Right hindlimb (tissue), 1 donor: ENCODE data around the gene ZXDC.

ENCODE experiments used
- DNase-seq: peaks from one replicate; pipeline ENCODE4 v3.0.0-alpha.2; 2018

The ZXDC gene, protein sequence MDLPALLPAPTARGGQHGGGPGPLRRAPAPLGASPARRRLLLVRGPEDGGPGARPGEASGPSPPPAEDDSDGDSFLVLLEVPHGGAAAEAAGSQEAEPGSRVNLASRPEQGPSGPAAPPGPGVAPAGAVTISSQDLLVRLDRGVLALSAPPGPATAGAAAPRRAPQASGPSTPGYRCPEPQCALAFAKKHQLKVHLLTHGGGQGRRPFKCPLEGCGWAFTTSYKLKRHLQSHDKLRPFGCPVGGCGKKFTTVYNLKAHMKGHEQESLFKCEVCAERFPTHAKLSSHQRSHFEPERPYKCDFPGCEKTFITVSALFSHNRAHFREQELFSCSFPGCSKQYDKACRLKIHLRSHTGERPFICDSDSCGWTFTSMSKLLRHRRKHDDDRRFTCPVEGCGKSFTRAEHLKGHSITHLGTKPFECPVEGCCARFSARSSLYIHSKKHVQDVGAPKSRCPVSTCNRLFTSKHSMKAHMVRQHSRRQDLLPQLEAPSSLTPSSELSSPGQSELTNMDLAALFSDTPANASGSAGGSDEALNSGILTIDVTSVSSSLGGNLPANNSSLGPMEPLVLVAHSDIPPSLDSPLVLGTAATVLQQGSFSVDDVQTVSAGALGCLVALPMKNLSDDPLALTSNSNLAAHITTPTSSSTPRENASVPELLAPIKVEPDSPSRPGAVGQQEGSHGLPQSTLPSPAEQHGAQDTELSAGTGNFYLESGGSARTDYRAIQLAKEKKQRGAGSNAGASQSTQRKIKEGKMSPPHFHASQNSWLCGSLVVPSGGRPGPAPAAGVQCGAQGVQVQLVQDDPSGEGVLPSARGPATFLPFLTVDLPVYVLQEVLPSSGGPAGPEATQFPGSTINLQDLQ

DNA sequence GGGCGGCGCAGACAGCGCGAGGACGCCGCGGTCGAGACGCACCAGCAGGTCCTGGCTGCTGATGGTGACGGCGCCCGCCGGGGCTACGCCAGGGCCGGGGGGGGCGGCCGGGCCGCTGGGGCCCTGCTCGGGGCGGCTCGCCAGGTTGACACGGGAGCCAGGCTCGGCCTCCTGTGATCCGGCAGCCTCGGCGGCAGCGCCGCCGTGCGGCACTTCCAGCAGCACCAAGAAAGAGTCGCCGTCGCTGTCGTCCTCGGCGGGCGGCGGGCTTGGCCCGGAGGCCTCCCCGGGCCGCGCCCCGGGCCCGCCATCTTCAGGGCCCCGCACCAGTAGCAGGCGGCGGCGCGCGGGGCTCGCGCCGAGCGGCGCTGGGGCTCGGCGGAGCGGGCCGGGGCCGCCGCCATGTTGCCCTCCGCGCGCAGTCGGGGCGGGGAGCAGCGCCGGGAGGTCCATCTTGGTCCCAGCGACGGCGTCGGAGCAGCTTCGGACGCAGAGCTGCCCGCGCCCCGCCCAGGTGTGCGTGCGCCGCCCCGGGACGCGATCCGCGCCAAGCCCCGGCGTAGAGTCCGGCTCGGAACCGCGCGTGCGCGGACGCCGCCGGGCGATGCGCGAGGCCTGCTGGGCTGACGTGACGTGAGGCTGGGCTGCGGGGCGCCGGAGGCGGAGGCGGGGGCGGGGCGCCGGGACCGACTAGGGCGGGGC, at the start of gene ZXDC:
TSS of gene ZXDC (minus strand) at position 479 of the 702 bp plus-strand sequence. CDS start at position 453, 26 bp downstream.
- DNase-seq, result peak; percentile 96

DNA sequence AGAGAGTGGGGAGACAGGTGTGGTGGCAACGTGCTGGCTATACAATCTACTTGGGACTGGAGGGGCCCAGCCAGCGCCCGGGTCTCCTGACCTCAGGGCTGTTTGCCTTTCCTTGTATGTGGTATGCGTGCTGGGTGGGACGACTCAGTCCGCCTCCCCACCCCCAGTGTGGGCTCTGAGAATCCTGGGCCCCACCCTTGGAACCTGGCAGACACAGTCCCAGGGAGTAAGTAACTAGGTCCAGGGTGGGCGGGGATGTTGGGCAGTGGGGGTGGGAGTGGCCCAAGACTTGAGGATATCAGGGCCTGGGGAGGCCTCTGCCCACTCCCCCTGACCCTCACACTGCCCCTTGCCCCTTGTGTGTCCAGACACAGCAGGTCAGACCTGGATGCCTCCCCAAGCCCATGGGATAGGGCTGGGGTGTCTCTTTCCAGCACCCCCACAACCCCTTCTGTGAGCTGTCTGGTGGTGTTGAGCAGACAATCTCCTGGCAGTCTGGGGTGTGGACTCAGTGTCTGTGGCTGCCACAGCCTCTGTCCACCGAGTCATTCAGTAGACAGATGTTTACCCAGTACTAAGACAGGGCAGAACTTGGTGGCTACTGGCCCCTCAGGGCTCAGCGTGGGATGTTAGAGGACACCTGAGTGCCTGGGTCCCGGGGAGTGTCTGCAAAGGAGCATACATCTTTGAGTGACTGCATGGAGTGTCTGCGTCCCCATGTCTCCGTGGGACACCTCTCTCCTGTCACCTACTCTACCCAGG, 49.6 kb upstream of the ZXDC start:
- DNase-seq, result no peak

DNA sequence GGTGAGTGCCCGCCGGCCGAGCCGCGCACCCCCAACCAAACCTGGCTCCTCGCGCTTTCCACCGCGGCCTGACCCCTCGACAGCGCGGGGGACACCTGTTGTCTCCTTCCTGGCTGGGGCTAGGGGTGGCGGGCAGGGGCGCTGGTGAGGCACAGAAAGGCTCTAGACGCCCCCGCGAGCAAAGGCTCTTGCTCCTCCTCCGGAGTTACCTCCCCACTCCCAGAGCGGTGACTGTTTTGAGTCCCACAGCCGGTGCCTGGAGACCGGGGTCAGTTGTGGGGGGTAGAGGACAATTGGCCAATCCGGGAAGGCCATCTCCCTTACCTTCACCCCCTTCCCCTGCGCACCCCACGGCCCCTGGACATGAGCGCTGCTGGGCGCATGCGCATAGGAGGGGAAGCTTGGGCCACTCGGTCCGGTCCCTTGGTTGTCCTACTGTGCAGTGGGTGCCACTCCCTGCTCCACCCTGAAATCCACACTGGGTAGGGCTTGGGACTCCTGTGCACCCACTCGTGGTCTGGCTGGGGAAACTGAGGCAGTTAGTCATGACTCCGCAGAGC, 48.8 kb upstream of the ZXDC start:
- DNase-seq, result no peak

DNA sequence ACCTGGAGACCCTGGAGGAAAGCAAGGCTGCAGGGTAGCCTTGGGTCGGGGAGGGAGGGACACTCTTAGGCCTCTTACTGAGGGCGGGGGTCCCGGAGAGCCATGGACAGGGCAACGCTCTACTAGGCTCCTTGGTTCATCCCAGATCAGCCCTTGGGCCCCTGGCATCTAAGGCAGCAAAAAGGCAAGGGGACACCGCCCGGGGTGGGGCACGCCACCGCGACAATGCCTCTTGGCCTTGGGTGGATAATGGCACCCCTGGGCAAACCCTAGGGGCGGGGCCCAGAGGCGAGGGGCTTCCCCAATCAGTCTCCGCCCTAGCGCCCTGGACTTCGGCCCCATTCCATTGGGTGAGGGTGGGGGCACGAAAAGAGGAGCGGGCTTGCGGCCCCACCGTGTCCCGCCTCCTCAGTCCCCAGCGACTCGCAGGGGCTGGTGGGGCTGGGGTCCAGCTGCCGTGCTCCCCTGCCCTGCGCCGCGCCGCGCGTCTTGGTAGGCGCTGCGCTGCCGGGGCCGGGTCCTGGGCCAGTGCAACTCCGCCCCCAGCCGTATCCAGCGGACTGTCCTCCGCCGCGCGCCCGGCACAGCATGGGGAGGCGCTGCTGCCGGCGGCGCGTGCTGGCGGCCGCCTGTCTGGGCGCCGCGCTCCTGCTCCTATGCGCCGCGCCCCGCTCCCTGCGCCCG, 48.2 kb upstream of the ZXDC start, which contains the start of gene CHST13:
TSS of gene CHST13 (plus strand) at position 411 of the 684 bp plus-strand sequence. CDS start at position 589, 178 bp downstream.
- DNase-seq, result peak; percentile 66

DNA sequence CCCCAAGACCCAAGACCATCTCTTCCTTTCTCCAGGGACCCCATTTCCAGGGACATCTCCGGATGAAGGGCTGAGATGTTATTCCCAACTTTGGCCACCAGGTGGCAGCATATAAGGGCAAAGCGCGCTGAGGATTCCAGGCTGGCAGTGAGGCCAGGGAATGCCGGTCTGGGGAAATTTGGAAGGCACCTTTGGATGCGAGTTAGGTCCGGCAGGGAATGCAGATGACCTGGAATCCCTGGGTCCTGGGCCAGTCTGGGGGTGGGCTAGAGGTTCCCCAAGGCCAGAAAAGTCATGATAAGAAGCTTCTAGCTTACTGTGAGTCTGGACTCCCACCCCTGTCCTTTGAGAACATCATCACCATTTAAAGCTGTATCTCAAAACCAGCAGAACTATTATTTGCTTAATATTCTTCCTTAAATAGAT, 46.7 kb upstream of the ZXDC start:
- peak; percentile 63 for DNase-seq

DNA sequence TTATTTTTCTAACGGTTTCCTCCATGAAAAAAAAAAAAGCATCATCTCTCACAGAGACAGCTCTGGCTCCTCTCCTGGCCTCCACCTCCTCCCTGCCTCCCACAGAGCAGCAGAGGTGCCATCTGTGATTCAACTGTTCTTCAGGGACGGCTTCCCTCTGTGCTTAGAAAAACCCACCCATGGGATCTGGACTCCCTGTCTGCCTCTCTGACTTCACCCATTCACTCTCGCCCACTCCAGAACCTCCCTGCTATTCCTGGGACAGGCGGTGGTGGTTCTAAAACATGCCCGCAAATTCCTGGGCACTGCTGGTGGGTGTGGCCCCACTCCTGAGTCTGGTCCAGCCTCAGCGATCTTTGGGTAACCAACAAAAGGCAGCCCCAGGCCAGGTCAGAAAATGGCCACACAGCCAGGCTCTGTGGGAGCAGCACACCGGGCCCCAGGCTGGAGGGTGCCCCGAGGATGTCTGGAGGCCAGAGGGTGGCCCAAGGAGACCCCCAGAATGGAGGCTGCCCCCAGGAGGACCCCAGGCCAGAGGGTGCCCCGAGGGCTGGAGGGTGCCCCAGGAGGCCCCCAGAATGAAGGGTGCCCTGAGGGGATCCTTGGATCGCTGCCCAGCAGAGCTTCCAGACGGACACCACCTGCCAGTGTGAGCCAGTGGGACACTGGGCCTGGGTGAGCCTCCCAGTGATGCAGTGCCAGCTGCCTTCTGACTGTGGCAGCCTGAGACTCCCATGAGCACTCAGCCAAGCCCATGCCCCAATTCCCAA, 45.6 kb upstream of the ZXDC start:
- no peak for DNase-seq

DNA sequence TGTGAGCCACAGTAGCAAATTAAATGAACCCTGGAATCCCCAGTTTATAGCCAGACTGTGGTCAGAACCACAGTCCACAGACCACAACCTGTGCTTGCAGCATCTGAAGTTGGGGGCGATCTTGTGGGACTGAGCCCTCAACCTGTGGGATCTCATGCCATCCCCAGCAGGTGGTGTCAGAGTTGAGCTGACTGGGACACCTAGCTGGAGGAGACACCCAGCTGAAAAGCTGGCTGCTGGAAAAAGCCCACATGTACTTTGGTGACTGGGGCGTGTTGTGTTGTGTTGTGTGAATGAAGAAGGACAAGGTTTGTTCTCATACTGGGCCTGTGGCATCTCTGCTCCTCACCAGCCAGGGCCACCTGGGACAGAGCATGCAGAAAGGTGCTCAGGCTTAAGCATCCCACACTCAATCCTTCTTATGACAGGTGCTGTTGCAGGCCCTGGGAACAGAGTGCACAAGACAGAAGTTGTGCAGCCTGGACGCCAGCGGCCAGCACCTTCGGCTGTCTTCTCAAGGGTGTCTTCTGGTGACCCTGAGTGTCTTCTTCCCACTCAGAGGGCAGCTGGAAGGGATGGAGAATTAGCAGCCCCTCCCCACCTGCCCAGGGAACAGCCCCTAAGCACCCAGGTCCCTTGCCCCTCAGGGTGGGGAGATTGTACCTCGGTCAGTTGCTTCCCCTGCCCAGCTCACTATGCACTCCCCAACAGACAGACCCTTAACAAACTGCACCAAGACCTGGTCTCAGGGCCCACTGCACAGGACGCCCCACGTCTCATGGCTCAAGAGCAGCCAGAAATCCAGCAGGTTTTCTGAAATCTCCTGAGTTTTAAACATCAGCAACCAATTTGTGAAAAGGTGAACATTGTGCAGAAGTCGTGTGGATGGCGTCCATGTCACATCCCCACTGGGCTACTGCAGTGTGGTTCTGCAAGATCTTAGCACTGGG, 44.1 kb upstream of the ZXDC start:
- DNase-seq, result no peak

DNA sequence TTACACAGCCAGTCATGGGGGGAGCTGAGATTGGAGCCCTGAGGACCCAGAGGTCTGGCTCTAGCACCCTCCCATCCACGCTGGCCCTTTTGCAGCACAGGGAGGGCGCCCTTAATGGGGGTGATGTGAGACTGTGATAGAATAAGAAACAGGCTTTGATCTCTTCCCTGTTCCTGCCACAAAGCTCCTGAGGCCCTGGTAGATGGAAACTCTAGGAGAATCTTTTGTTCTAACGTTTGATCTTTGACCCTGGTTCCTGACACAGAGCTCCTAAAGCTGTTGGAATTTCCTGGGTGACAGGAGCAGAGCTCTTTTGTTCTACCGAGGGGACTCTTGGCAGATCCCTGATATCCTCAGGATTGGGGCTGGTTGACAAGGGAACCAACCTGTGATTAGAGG, 43.1 kb upstream of the ZXDC start:
- DNase-seq, result no peak

DNA sequence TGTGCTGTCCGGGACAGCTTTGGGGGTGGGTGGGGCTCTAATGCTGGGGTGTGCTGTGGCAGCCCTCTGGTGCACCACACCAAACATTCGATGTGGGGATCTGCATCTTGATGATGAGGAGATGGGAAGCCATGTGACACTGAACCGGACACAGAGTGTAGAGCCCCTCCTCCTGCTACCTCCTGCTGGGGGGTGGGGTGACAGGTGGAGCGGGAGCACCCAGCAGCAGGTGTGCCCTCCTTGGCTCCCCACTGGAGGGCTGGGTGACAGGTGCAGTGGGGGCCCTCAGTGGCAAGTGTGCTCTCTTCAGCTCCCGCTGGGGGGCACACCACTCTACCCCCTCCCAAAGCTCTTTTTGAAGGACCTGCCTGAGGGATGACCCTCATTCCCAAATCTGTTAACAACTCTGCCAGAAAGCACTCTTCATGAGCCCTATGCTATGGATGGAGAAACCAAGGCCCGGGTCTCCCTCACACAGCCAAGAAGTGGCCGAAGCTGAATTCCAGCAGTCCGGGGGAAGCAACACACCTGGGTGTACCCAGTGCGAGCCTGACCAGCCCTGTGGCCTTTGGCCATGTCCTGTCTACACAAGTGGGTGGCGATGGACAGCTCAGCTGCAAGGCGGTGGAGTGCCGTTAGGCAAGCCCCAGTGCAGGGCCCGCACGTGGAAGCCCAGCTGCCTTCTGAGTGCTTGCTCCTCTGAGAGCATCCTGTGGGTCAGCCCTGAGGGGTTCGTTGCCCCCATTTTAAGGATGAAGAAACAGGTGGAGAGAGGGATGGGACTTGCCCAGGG, 42.5 kb upstream of the ZXDC start:
- no peak for DNase-seq

DNA sequence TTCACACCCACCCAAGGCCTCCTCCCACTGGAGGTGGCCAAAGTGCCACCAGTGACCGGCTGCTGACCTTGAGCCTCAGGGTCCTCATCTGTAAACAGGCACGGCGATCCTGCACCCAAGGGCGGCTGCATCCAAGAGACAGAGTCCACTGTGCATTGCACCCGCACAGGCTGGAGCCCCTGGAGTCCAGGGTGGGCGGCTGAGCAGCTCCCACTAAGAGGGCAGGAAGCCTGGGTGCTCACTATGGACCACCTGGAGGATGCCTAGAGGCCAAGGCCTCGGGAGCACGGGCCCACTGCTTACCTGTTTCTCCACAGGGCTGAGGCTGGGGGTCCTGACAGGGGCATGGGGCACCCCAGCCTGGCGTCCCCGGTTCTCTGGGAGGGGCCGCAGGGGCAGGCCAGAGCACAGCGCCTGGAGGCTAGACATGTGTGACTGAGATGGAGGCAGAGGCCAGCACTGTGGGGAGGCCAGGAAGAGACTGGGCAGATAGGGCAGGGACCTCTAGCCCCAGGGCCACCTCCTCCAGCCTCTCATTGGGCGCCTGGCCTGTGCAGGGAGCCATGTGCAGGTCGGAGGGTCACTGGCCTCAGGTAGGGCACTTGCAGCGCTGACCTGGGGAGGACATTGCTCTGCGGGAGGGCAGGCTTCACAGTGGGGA, 41.7 kb upstream of the ZXDC start, which contains the start of gene UROC1:
TSS of gene UROC1 (minus strand) at position 483 of the 661 bp plus-strand sequence. CDS start at position 429, 54 bp downstream.
- DNase-seq, result no peak

DNA sequence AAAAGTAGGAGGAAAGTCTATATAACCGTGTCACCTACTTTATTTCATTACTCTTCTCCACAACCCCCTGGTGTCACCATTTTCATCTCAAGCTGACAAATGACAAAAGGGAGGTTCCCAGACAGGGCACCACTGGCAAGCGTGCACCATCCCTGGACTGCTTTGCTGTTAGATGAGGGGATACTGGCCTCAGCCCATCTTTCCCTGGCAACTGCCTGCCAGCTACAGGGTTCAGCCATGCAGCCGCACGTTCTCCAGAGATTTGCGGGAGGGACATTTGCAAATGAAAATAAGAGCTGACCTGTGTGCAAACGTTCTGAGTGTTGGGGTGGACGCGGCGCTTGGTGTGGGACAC, 41.2 kb upstream of the ZXDC start:
- DNase-seq, result no peak

DNA sequence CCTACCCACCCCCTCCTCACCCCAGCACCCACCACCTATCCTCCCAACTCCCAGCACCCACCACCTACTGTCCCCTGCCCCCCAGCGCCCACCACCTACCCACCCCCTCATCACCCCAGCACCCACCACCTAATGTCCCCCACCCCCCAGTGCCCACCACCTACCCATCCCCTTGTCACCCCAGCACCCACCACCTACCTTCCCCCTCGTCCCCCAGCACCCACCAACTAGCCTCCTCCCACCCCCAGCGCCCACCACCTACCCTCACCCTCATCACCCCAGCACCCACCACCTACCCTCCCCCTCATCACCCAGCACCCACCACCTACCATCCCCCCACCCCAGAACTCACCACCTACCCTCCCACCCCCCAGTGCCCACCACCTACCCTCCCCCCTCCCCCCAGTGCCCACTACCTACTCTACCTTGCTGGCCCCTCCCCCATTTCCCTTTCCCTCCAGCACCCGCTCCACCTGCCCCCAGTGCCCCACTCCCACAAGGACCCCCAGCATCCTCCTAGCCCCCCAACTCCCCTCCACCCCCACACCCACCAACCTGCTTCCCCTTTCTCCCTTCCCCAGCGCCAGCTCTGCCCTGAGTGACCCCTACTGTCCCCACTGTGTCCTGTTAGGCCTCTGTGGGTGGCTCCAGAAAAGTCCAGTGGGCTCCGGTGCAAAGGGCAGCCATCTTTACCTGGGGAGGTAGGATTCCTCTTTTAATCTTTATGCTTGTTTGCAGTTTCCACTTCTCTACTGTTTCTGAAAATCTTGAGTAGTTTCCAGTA, 40.7 kb upstream of the ZXDC start:
- DNase-seq, result no peak

DNA sequence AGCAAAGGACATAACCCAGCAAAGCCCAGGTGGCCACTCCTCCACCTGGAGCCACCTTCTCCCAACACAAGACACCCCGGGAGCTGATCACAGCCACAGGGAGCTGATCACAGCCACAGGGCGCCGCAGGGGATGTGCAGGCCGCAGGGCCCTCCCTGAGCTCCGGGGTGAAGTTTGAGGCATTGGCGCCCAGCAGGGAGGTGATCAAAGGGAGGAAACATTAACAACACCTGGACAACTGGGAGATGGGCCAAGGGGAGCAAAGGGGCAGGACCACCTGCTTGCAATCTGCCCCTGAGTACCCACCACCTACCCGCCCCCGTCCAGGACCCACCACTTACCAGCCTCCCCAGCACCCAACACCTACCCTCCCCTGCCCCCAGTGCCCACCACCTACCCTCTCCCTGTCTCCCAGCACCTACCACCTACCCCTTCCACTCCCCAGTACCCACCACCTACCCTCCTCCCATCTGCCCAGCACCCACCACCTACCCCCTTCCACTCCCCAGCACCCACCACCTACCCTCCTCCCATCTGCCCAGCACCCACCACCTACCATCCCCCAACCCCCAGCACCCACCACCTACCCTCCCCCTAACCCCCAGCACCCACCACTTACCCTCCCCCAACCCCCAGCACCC, 39.5 kb upstream of the ZXDC start:
- no peak for DNase-seq

DNA sequence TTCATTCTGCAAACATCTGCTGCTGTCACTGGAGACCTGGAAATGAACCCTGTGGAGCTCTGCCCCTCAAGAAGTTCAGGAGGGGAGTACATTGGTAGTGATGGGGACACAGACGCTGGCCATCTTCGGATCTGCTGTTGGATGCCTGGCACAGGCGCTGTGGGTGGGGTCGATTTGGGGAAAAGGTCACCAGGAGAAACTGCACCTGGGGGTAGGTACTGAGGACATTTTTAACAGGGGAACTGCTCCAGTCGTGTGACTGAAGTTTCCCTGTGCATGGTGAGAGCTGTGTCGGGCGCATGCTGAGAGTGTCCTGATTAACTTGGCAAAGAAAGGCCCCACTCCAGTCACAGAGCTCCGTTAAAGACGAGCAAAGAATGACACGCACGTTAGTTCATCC, 38.5 kb upstream of the ZXDC start:
- no peak for DNase-seq

DNA sequence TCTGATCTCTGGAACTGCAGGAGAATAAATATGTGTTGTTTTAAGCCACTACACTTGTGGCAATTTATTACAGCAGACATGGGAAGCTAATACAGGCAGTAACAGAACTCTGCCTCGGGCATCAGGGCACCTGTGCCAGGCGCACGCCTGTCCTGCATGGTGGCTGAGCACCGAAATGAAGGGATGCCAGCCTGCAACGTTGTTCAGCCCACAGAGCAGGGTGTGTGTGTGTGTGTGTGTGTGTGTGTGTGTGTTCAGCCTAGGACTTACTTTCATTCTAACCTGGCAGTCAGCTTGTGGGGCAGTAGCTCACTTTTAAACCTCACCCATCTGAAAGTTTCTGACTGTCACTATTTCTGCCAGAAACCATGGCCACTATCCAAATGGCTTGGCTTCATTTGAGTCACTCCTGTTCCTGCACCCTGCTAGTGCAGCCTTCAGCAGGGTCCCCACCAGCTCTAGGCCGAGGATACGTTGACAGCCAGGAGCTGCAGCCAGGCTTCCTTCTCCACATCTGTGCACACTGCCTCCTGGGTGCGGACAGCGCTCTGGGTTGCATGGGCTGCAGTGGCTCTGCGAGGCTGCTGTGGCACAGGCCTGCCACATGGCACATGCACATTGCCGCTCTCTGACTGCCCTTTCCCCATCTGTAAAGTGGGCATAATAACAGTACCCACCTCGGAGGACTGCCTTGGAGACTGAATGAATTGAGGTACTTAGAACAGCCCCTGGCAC, 37.4 kb upstream of the ZXDC start:
- DNase-seq, result no peak

DNA sequence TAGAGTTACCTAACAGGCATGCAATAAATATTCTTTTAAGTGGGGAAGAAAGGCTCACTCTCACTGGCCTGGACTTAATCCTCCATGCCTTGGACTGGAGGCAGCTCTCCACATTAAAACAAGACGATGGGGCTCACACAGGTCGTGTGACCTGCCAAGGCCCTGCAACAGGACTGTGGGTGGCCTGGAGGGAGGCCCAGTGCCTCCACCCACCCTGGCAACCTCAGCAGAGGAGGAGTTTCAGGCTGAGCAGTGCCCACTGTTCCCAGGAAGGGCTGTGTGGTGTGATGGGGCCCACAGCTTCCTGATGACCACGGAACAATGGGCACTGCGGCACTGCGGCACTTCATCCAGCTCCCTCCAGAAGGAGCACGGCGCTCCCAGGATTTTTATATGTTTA, 36.3 kb upstream of the ZXDC start:
- no peak for DNase-seq
